ENCODE results near the gene MAP1LC3A. TPM values are rescaled to one million over a fixed set of nuclear protein-coding genes. Genes with fewer than 3 reads are reported as not detected.

Gene MAP1LC3A
- total and polyA plus RNA-seq, 2 donors (not counting 3 experiments of a cell fraction or from before 2014, with no cell fraction given), result 32.1 to 39.8 TPM

- Histone ChIP-seq H2AFZ (ENCODE audit: low read depth, low read length) (no peak overlapping the region), H3K4me3 (replicated peaks in 1 of 3; ENCODE audit: insufficient read depth in 1 of 3, low read depth in 1 of 3, low read length in 3 of 3) (no peak overlapping the region), H3K9ac (replicated peaks; ENCODE audit: extremely low read depth, insufficient read depth, low read length) (no peak overlapping the region), H3K4me2 (ENCODE audit: insufficient read depth, low read length) (no peak overlapping the region), H3K79me2 (ENCODE audit: control insufficient read depth, insufficient read depth, low read length) (no peaks in the 10 kb centered on the region), H3K9me3 (replicated peaks; ENCODE audit: control insufficient read depth, insufficient read depth, low read length) (no peaks in the 10 kb centered on the region), H3K27me3 (ENCODE audit: control insufficient read depth in 2 of 2, insufficient read depth in 2 of 2, low read length in 2 of 2) (no peaks in the 10 kb centered on the region), H4K20me1 (replicated peaks; ENCODE audit: control insufficient read depth, extremely low read depth, insufficient read depth, low read length) (no peaks in the 10 kb centered on the region), H3K9me1 (replicated peaks; ENCODE audit: control insufficient read depth, extremely low read depth, insufficient read depth, low read length) (no peaks in the 10 kb centered on the region), H3K36me3 (ENCODE audit: control insufficient read depth in 2 of 2, extremely low read depth in 1 of 2, insufficient read depth in 2 of 2, low read length in 2 of 2) (no peaks in the 10 kb centered on the region), H3K4me1 (ENCODE audit: control insufficient read depth, extremely low read depth, insufficient read depth, low read length) (peaks cover 11% of the 10 kb centered on the region), H3K27ac (ENCODE audit: insufficient read depth, low read depth, low read length) (no peak overlapping the region)
- POLR2A ChIA-PET, result no interaction called here
- CTCF ChIA-PET, result interaction anchor here (0.7 to 3.3 kb wide), 4 partner anchors 10 to 196 kb away, joined by 3 to 13 read pairs (median 6); no protein-coding TSS in a partner anchor
- dilution Hi-C loops (cut with MboI; ENCODE audit: extremely low pct_ligation_motif_present, low sequenced_read_pairs) (no loop called here), intact Hi-C loops (cut with micrococcal nuclease) (no loop called here)
- BruUV-seq (replicated peaks), result no TSS peak
- DNase-seq (ENCODE audit: low read depth, low spot score) (no peak), FAIRE-seq (no peak)
- TF ChIP-seq MYC (IDR thresholded peaks at IDR 0.05; ENCODE audit: low read depth, low read length) (no peak), EZH2 (IDR thresholded peaks at IDR 0.05; ENCODE audit: borderline replicate concordance, low read depth, low read length, severe bottlenecking) (no peak), POLR2A (IDR thresholded peaks at IDR 0.05; ENCODE audit: low read depth, low read length) (no peak), POLR2AphosphoS5 (IDR thresholded peaks at IDR 0.05; ENCODE audit: insufficient read depth, low read depth, low read length) (no peak), MAX (IDR thresholded peaks at IDR 0.05; ENCODE audit: insufficient read depth, insufficient read length) (no peak), JUN (IDR thresholded peaks at IDR 0.05; ENCODE audit: borderline replicate concordance, insufficient read depth, insufficient read length, low read depth) (no peak), FOS (IDR thresholded peaks at IDR 0.05; ENCODE audit: borderline replicate concordance, insufficient read depth, low read length) (no peak), CTCF (IDR thresholded peaks at IDR 0.05; ENCODE audit: extremely low read depth in 1 of 2, insufficient read depth in 1 of 2, low read depth in 1 of 2, low read length in 2 of 2) (no peak), GATA2 (IDR thresholded peaks at IDR 0.05; ENCODE audit: insufficient read depth, insufficient read length, low read depth, low read length) (no peak)
These were observed 15.2 kb downstream of the MAP1LC3A start for GRCh38 chr20:34573541-34574300.

All from endothelial cell of umbilical vein (primary cell).